OCI-LY1 (cell line): ENCODE results near the gene TXNRD3.

ENCODE experiments used
- H2AFZ ChIP-seq: fragments of 200-600 bp; sonication (generic), shearing (Covaris generic); 2 replicates; pipeline ENCODE4 v1.6.0; 2014; ENCODE audit warnings: antibody characterized with exemption, mild to moderate bottlenecking, low read length
- H3F3A ChIP-seq: fragments of 200-600 bp; sonication (generic), shearing (Covaris generic); 2 replicates; pipeline ENCODE4 v1.6.0; 2014; ENCODE audit warnings: mild to moderate bottlenecking, antibody characterized with exemption, low read length, moderate library complexity; ENCODE audit not compliant: insufficient read depth
- H3K27ac ChIP-seq: fragments of 200-600 bp; sonication (generic); 2 replicates; pipeline ENCODE4 v1.5.1; 2014; ENCODE audit warnings: low read length, mixed run types, mild to moderate bottlenecking, low read depth; ENCODE audit not compliant: poor library complexity, severe bottlenecking
- H3K27me3 ChIP-seq: fragments of 200-600 bp; sonication (generic); 2 replicates; pipeline ENCODE4 v1.6.0; 2014; ENCODE audit warnings: antibody characterized with exemption, mild to moderate bottlenecking, low read length, moderate library complexity; ENCODE audit not compliant: insufficient read depth
- H3K36me3 ChIP-seq: fragments of 200-600 bp; sonication (generic); 2 replicates; pipeline ENCODE4 v1.6.1; 2014; ENCODE audit warnings: mild to moderate bottlenecking, antibody characterized with exemption, low read length, moderate library complexity, mixed read lengths; ENCODE audit not compliant: insufficient read depth
- H3K4me1 ChIP-seq: fragments of 200-600 bp; sonication (generic); 2 replicates; pipeline ENCODE4 v1.5.1; 2014; ENCODE audit warnings: mild to moderate bottlenecking, low read length, moderate library complexity; ENCODE audit not compliant: insufficient read depth, severe bottlenecking
- H3K4me2 ChIP-seq: fragments of 200-600 bp; sonication (generic), shearing (Covaris generic); 2 replicates; pipeline ENCODE4 v1.6.1; 2014; ENCODE audit warnings: low read length
- H3K4me3 ChIP-seq: fragments of 200-600 bp; sonication (generic); 2 replicates; pipeline ENCODE4 v1.5.1; 2014; ENCODE audit warnings: low read length, low read depth, mild to moderate bottlenecking, mixed read lengths; ENCODE audit not compliant: poor library complexity, severe bottlenecking
- H3K79me2 ChIP-seq: fragments of 200-600 bp; shearing (Covaris generic); 2 replicates; pipeline ENCODE4 v1.6.1; 2016; ENCODE audit warnings: mixed run types, low read length, mixed read lengths; ENCODE audit not compliant: insufficient read depth
- H3K9ac ChIP-seq: fragments of 200-600 bp; sonication (generic), shearing (Covaris generic); 2 replicates; pipeline ENCODE4 v1.6.1; 2014; ENCODE audit warnings: mild to moderate bottlenecking, low read length, mixed read lengths
- H3K9me2 ChIP-seq: fragments of 200-600 bp; sonication (generic), shearing (Covaris generic); 2 replicates; pipeline ENCODE4 v1.6.1; 2014; ENCODE audit warnings: low read depth, mild to moderate bottlenecking, low read length, mixed read lengths
- H3K9me3 ChIP-seq: fragments of 200-600 bp; shearing (Covaris generic); 2 replicates; pipeline ENCODE4 v1.6.1; 2014; ENCODE audit warnings: low read length, mixed read lengths
- H4K20me1 ChIP-seq: fragments of 200-600 bp; sonication (generic), shearing (Covaris generic); 2 replicates; pipeline ENCODE4 v1.6.0; 2016; ENCODE audit warnings: mild to moderate bottlenecking, low read length; ENCODE audit not compliant: insufficient read depth
- CTCF ChIP-seq: fragments of 200-600 bp; sonication (generic), shearing (Covaris generic); IDR thresholded peaks from 2 replicates; pipeline ENCODE4 v1.5.1; 2017; ENCODE audit warnings: mild to moderate bottlenecking, antibody characterized with exemption, low read length, moderate library complexity, mixed read lengths
- EZH2 ChIP-seq: fragments of 200-600 bp; sonication (generic), shearing (Covaris generic); IDR thresholded peaks from 2 replicates; pipeline ENCODE4 v1.8.0; 2017; ENCODE audit warnings: borderline replicate concordance, mixed run types, mild to moderate bottlenecking, antibody characterized with exemption, low read length, moderate library complexity, mixed read lengths

Gene TXNRD3

DNA sequence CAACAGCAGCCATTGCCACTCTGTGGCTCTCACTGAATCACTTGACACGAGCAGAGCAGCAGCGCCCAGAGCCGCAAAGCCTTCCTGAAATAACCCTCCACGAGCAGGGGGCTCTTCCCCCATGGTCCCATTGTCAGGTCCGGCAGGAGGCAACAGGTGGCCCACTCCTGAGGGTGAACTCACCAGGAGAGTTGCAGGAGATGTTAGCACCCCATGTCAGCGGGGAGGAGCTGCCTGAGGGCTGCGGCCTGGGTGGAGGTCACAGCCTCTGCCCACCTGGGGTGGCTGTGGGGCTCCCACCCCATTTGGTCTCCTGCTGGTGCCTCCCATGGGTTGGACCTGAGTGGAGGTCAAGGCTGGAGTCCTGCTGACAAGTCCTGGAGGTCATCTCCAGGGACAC, 83.8 kb downstream of the TXNRD3 start:
- H3F3A ChIP-seq = no peaks in the 10 kb centered on the region
- H3K36me3 ChIP-seq = no peaks in the 10 kb centered on the region
- no peaks in the 10 kb centered on the region for H3K9me3 ChIP-seq
- H3K9me2 ChIP-seq = no peaks in the 10 kb centered on the region
- no peak overlapping the region for H2AFZ ChIP-seq
- no peak overlapping the region for H3K4me2 ChIP-seq
- no peaks in the 10 kb centered on the region for H4K20me1 ChIP-seq
- no peaks in the 10 kb centered on the region for H3K79me2 ChIP-seq
- H3K27ac ChIP-seq = no peak overlapping the region
- TF ChIP-seq CTCF (no peak), EZH2 (no peak)
- no peaks in the 10 kb centered on the region for H3K4me1 ChIP-seq
- H3K9ac ChIP-seq = no peak overlapping the region
- H3K27me3 ChIP-seq = no peaks in the 10 kb centered on the region
- H3K4me3 ChIP-seq = no peak overlapping the region

DNA sequence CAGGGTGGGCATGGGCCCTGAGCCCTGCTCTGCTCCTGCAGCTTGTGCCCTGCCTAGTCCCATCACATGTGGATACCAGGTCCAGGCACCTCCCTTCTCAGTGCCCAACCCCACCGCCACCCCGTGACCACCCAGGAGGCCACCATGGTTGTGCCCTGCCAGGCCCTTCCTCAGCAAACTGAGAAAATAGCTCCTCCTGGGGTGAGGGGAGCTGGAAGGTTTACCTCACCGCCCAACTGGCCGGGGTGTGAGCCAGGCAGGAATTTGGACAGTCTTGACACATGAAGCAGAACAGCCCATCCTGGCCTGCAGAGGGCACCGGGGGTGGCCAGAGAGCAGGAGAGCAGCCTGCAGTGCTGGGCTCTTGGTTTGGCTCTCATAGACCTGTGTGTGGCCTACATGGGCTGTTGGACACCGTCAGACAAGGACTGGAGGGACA, 84.8 kb downstream of the TXNRD3 start:
- H2AFZ ChIP-seq = no peak overlapping the region
- H3F3A ChIP-seq = no peaks in the 10 kb centered on the region
- H3K27ac ChIP-seq = no peak overlapping the region
- H3K9ac ChIP-seq = no peak overlapping the region
- H3K27me3 ChIP-seq = no peaks in the 10 kb centered on the region
- no peaks in the 10 kb centered on the region for H3K9me2 ChIP-seq
- H3K9me3 ChIP-seq = no peaks in the 10 kb centered on the region
- no peak overlapping the region for H3K4me2 ChIP-seq
- no peaks in the 10 kb centered on the region for H4K20me1 ChIP-seq
- no peaks in the 10 kb centered on the region for H3K36me3 ChIP-seq
- no peak overlapping the region for H3K4me3 ChIP-seq
- no peaks in the 10 kb centered on the region for H3K4me1 ChIP-seq
- no peaks in the 10 kb centered on the region for H3K79me2 ChIP-seq
- no peak for TF ChIP-seq CTCF
- no peak for TF ChIP-seq EZH2

- no peaks in the 10 kb centered on the region for H3K9me2 ChIP-seq
- TF ChIP-seq CTCF (no peak), EZH2 (no peak)
- H2AFZ ChIP-seq = no peak overlapping the region
- no peaks in the 10 kb centered on the region for H3K27me3 ChIP-seq
- H3K4me1 ChIP-seq = no peaks in the 10 kb centered on the region
- H3K79me2 ChIP-seq = no peaks in the 10 kb centered on the region
- H3K9ac ChIP-seq = no peak overlapping the region
- H3F3A ChIP-seq = no peaks in the 10 kb centered on the region
- no peak overlapping the region for H3K27ac ChIP-seq
- no peaks in the 10 kb centered on the region for H4K20me1 ChIP-seq
- H3K9me3 ChIP-seq = no peaks in the 10 kb centered on the region
- H3K4me2 ChIP-seq = no peak overlapping the region
- H3K4me3 ChIP-seq = no peak overlapping the region
- H3K36me3 ChIP-seq = no peaks in the 10 kb centered on the region
Measured at GRCh38 chr3:126569390-126569975, 85.4 kb downstream of the TXNRD3 start.
